ENCODE measurements around the gene ESRRA. TPM values are rescaled to one million over a fixed set of nuclear protein-coding genes. Genes with fewer than 3 reads are reported as not detected.

Gene ESRRA
- total and polyA plus RNA-seq, 2 of the 8 experiments (the other 6 are each of a cell fraction or from before 2014, with no cell fraction given), result 18.2 to 37.0 TPM

GRCh38 chr11:64352099-64352994 lies 47.0 kb downstream of the ESRRA start (continued):
- TF ChIP-seq ASH2L (IDR thresholded peaks at IDR 0.05; ENCODE audit: low read length) (no peak), NANOG (IDR thresholded peaks at IDR 0.05; ENCODE audit: insufficient read depth, low read depth, low read length, poor library complexity, severe bottlenecking) (no peak), SAP30 (IDR thresholded peaks at IDR 0.05; ENCODE audit: insufficient read depth, insufficient replicate concordance, low read length) (no peak), RBBP5 (IDR thresholded peaks at IDR 0.05; ENCODE audit: borderline replicate concordance, low read depth, low read length) (no peak), HDAC6 (IDR thresholded peaks at IDR 0.05; ENCODE audit: low read depth, low read length) (no peak), MAFK (IDR thresholded peaks at IDR 0.05; ENCODE audit: low read depth, low read length) (no peak), SIRT6 (IDR thresholded peaks at IDR 0.05; ENCODE audit: low read length) (no peak)
- TF ChIP-seq, protein P1, sequence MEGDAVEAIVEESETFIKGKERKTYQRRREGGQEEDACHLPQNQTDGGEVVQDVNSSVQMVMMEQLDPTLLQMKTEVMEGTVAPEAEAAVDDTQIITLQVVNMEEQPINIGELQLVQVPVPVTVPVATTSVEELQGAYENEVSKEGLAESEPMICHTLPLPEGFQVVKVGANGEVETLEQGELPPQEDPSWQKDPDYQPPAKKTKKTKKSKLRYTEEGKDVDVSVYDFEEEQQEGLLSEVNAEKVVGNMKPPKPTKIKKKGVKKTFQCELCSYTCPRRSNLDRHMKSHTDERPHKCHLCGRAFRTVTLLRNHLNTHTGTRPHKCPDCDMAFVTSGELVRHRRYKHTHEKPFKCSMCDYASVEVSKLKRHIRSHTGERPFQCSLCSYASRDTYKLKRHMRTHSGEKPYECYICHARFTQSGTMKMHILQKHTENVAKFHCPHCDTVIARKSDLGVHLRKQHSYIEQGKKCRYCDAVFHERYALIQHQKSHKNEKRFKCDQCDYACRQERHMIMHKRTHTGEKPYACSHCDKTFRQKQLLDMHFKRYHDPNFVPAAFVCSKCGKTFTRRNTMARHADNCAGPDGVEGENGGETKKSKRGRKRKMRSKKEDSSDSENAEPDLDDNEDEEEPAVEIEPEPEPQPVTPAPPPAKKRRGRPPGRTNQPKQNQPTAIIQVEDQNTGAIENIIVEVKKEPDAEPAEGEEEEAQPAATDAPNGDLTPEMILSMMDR (IDR thresholded peaks at IDR 0.05; ENCODE audit: control extremely low read depth in 1 of 3, insufficient read depth in 1 of 3, low read depth in 1 of 3, low read length in 3 of 3), result no peak
